GM12892 (cell line): ENCODE results near the gene SMG7.

ENCODE experiments used
- DNase-seq: peaks from one replicate; pipeline ENCODE4 v3.0.0; 2011; ENCODE audit not compliant: insufficient read length
- FAIRE-seq: peaks from 2 replicates; lab custom pipeline; 2011; peaks lifted over from hg19 to GRCh38; lab: Jason Lieb, UNC
- POLR2A ChIP-seq: IDR thresholded peaks from 2 replicates; pipeline ENCODE4 v1.6.1; 2011; ENCODE audit warnings: low read depth, low read length, control low read depth
- POLR2AphosphoS5 ChIP-seq: IDR thresholded peaks from 2 replicates; pipeline ENCODE4 v1.6.1; 2011; ENCODE audit warnings: low read depth, low read length, control low read depth
- TAF1 ChIP-seq: IDR thresholded peaks from 2 replicates; pipeline ENCODE4 v1.6.1; 2011; ENCODE audit warnings: low read depth, mild to moderate bottlenecking, control low read depth, low read length, borderline replicate concordance

Gene SMG7

GRCh38 chr1:183580281-183580682 lies 108.0 kb downstream of the SMG7 start:
- TF ChIP-seq POLR2A (0 out of 2 replicates have a peak, but pooled peaks have one; percentile 24), TAF1 (no peak)
- DNase-seq: no peak
- FAIRE-seq: peak; percentile 53

DNA sequence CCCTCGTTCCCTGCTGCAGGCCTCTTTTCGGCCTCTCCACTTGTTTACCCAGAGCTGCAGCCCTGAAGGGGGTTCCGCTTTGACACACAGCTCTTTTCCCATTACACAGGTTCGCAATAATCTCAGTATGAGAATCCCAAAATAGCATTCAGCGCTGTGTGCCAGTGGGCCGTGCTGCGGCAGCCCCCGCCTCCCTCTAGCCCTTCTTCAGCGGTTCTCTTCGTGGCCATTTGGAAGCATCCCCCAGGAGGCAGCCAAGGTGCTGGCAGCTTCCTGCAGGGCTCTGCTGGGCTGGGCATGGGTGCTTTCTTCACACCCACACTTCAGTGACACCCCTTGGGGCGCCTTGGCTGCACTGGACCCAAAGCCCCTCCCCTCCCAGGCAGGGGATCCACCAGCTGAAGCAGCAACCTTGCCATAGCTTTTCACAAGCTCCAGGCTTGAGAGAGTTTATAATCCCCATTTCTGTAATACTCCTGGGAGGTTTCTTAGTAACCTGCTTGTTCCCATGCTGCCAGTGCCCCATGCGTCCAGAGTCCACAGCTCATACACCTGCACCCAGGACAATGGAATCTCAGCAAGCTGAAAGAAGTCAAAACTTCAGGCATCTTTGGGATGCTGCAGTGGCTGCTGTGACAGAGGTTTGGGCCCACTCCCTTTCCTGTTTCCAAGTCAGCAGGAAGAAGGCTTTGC lies 109.9 kb downstream of the SMG7 start:
- FAIRE-seq (no peak), DNase-seq (no peak)
- no peak for TF ChIP-seq POLR2AphosphoS5
- TF ChIP-seq POLR2A: no peak
- no peak for TF ChIP-seq TAF1

DNA sequence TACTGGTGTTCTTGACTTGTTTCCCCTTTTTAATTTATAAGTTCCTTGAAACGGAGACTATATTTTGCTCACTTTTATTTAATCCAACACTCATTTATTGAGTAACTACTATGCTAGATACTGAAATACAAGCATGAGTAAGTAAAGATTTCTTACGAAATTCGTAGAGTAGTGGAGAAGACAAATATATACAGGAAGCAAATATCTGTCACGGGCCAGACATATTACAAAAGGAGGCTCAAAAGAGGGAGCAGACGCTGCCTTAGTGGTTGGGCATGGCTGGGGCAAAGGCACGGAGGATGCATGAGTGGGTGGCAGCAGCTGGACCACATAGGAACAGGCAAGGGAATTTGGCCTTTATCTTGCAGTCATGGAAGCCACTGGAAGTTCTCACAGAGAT lies 111.2 kb downstream of the SMG7 start:
- DNase-seq (no peak), FAIRE-seq (no peak)
- TF ChIP-seq TAF1 (no peak), POLR2A (no peak), POLR2AphosphoS5 (no peak)

GRCh38 chr1:183584147-183584546 lies 111.8 kb downstream of the SMG7 start:
- FAIRE-seq (no peak), DNase-seq (no peak)
- TF ChIP-seq POLR2AphosphoS5 (peak; percentile 41; the same call in 1 of the 2 replicates), TAF1 (no peak), POLR2A (no peak)

GRCh38 chr1:183585038-183585437 lies 112.7 kb downstream of the SMG7 start:
- FAIRE-seq (peak; percentile 69), DNase-seq (no peak)
- TF ChIP-seq TAF1: no peak
- no peak for TF ChIP-seq POLR2A
- no peak for TF ChIP-seq POLR2AphosphoS5

DNA sequence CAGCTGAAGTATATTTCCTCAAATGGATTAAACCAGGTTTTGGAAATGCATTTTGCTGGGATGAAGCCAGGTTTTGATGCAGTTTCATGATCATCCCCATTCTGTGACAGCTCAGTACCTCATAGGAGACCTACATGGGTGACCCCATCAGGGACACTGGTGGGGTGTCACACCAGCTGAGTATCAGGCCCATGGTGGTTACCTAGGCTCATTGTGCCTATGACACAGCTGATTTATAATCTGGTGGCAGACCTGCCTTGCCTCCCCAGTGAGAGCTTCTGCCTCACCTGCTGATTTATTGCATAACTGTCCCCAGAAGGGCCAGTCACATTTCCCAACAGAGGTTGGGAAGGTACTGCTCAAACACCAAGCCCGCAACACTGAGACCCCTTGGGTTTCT lies 114.2 kb downstream of the SMG7 start:
- TF ChIP-seq POLR2AphosphoS5: no peak
- TF ChIP-seq TAF1: no peak
- TF ChIP-seq POLR2A: no peak
- DNase-seq: no peak
- FAIRE-seq: no peak

DNA sequence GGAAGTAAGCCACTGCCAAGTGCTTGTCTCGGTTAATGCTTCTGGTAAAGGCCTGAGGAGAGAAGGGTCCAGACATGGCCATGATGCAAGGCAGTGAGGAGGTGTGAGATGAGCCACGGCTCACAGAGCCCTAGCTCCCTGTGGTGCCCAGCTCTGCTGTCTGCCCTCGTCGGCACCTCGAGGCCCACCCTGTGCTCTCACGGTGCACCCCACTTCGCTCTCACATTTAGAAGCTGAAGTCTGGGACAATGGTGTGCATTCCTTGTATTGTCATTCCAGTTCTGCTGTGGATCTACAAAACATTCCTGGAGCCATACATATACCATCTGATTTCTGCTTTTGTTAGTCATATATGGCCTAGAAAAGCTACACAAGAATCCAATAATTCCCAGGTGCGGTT lies 114.6 kb downstream of the SMG7 start:
- FAIRE-seq (no peak), DNase-seq (no peak)
- TF ChIP-seq TAF1: no peak
- no peak for TF ChIP-seq POLR2AphosphoS5
- no peak for TF ChIP-seq POLR2A

DNA sequence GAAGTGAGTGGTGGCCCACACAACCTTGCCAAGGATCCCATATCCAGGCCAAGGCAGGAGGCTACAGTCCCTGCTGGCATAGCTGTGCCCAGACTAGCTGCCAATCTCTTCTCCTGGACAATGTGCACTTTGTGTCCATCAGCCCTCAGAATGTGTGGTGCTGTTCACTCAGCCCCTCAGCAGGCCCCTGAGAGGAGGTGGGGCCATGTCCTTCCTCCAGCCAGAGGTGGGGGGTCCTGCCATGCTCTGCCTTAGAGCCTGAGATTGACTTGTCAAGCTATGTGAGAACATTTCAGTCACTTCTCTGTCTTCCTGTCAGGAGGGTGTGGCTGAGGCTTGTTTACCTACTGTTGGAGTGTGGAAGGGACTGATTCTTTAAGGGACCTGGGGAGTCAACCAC lies 116.5 kb downstream of the SMG7 start:
- TF ChIP-seq TAF1 (no peak), POLR2AphosphoS5 (no peak), POLR2A (no peak; the same call in 1 of the 2 replicates)
- peak; percentile 53 for FAIRE-seq
- no peak for DNase-seq

GRCh38 chr1:183589384-183589783 lies 117.1 kb downstream of the SMG7 start:
- TF ChIP-seq POLR2AphosphoS5 (no peak), TAF1 (no peak), POLR2A (no peak)
- peak; percentile 48 for FAIRE-seq
- DNase-seq: no peak

GRCh38 chr1:183589874-183590243 lies 117.6 kb downstream of the SMG7 start:
- no peak for DNase-seq
- FAIRE-seq: no peak
- no peak for TF ChIP-seq TAF1
- TF ChIP-seq POLR2AphosphoS5: no peak
- TF ChIP-seq POLR2A: no peak

DNA sequence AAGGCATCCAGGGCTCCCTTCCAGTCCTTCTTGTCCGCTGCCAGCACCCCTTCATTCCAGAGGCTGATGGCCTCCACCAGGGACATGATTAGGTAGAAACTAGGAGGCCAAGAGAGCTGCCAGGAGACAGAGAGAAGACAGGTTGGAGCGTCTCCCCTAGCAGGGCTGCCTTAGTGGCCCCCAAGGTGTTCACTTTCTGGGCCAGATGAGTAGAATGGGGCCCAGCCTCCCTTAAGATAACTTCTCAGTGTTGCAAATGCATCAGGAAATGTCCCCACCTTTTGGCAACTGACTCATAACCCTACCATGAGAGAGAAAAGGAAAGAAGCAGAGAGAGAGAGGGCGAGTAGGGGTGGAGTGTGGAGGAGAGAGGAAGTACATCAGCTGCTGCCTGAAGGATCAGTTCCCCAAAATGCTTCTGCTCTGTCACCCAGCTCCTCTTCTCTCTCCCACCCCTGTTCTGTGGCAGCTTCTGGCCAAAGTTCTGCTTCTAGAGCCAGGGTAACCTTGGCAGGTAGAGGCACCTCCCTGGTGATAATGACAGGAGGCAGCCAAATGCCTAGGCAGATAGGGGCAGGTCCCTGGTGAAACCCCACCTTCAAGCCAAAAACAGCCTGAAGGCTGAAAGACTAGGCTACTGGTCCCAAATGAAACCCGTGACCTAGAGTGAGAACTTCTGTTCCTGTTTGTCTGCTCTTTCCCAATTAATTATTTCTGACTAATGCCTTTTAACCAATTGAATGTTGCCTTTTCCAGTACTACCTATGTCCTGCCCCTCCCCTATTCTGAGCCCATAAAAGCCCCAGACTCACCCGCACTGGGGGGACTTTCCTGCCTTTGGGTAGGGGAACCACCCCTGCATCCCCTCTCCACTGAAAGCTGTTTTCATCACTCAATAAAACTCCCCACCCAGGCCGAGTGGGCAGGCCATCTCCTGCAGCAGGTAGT lies 118.2 kb downstream of the SMG7 start, which contains the start of gene NCF2:
TSS of gene NCF2 (minus strand) at position 216 of the 948 bp plus-strand sequence. CDS start at position 86, 130 bp downstream.
- peak; percentile 97 for FAIRE-seq
- TF ChIP-seq POLR2A: peak; percentile 56; the same call in 1 of the 2 replicates
- TF ChIP-seq POLR2AphosphoS5: peak; percentile 79
- 0 out of 2 replicates have a peak, but pooled peaks have one; percentile 22 for TF ChIP-seq TAF1
- DNase-seq: peak; percentile 45
